ENCODE results near the gene ASPM. TPM values are rescaled to one million over a fixed set of nuclear protein-coding genes. Genes with fewer than 3 reads are reported as not detected.
A peak's percentile ranks its signal among the peaks of the same experiment; 100 is the strongest.
"Not testable (repeated sequence)": the region's sequence is repeated elsewhere in the genome, so short reads cannot be mapped to it uniquely, and the experiment has no call there.

Gene ASPM
- total RNA-seq, 2 donors from 2014 or later, result 0.62 to 0.91 TPM

GRCh38 chr1:197130677-197131304 is 15.7 kb downstream of the ASPM start:
- H3K27ac Mint-ChIP-seq, result no peak overlapping the region
- H3K4me3 Mint-ChIP-seq, result no peak overlapping the region
- H3K36me3 Mint-ChIP-seq (ENCODE audit: low read depth), result no peaks in the 10 kb centered on the region
- peaks cover 1% of the 10 kb centered on the region for H3K4me1 Mint-ChIP-seq
- ATAC-seq (no peak), DNase-seq (no peak)
- no peaks in the 10 kb centered on the region for H3K9me3 ChIP-seq (ENCODE audit: control insufficient read depth, low read length, poor library complexity, severe bottlenecking)
- H3K27me3 Mint-ChIP-seq, result no peaks in the 10 kb centered on the region

GRCh38 chr1:197129698-197130097 is 16.8 kb downstream of the ASPM start:
- Mint-ChIP-seq H3K27me3 (no peaks in the 10 kb centered on the region), H3K4me1 (no peaks in the 10 kb centered on the region), H3K27ac (no peak overlapping the region), H3K4me3 (no peak overlapping the region), H3K36me3 (ENCODE audit: low read depth) (no peaks in the 10 kb centered on the region)
- ATAC-seq, result no peak
- no peaks in the 10 kb centered on the region for H3K9me3 ChIP-seq (ENCODE audit: control insufficient read depth, low read length, poor library complexity, severe bottlenecking)
- DNase-seq, result no peak

GRCh38 chr1:197127246-197127912 is 19.1 kb downstream of the ASPM start:
- H3K27ac Mint-ChIP-seq, result no peak overlapping the region
- ATAC-seq, result no peak

GRCh38 chr1:197126691-197127090 is 19.8 kb downstream of the ASPM start:
- no peak for DNase-seq
- Mint-ChIP-seq H3K4me1 (no peaks in the 10 kb centered on the region), H3K27me3 (no peaks in the 10 kb centered on the region), H3K27ac (no peak overlapping the region), H3K36me3 (ENCODE audit: low read depth) (no peaks in the 10 kb centered on the region), H3K4me3 (no peak overlapping the region)
- H3K9me3 ChIP-seq (ENCODE audit: control insufficient read depth, low read length, poor library complexity, severe bottlenecking), result no peaks in the 10 kb centered on the region
- no peak for ATAC-seq

More at GRCh38 chr1:197127246-197127912, 19.1 kb downstream of the ASPM start:
- no peaks in the 10 kb centered on the region for H3K36me3 Mint-ChIP-seq (ENCODE audit: low read depth)
- no peak for DNase-seq
- no peaks in the 10 kb centered on the region for H3K9me3 ChIP-seq (ENCODE audit: control insufficient read depth, low read length, poor library complexity, severe bottlenecking)
- H3K4me1 Mint-ChIP-seq, result no peaks in the 10 kb centered on the region
- H3K27me3 Mint-ChIP-seq, result no peaks in the 10 kb centered on the region
- no peak overlapping the region for H3K4me3 Mint-ChIP-seq

- DNase-seq (no peak), ATAC-seq (no peak)
- Mint-ChIP-seq H3K36me3 (ENCODE audit: low read depth) (no peaks in the 10 kb centered on the region), H3K4me1 (peaks cover 3% of the 10 kb centered on the region), H3K27ac (no peak overlapping the region), H3K4me3 (no peak overlapping the region), H3K27me3 (no peaks in the 10 kb centered on the region)
- H3K9me3 ChIP-seq (ENCODE audit: control insufficient read depth, low read length, poor library complexity, severe bottlenecking), result no peaks in the 10 kb centered on the region
Measured at GRCh38 chr1:197124376-197124775, 22.1 kb downstream of the ASPM start.

- H3K9me3 ChIP-seq (ENCODE audit: control insufficient read depth, low read length, poor library complexity, severe bottlenecking), result no peaks in the 10 kb centered on the region
- H3K27me3 Mint-ChIP-seq, result no peaks in the 10 kb centered on the region
- H3K36me3 Mint-ChIP-seq (ENCODE audit: low read depth), result no peaks in the 10 kb centered on the region
- ATAC-seq, result no peak
- no peak for DNase-seq
- H3K4me3 Mint-ChIP-seq, result no peak overlapping the region
- no peak overlapping the region for H3K27ac Mint-ChIP-seq
- peaks cover under 1% of the 10 kb centered on the region for H3K4me1 Mint-ChIP-seq
Measured at GRCh38 chr1:197116156-197116555, 30.3 kb downstream of the ASPM start.

GRCh38 chr1:197106869-197107268 is 39.6 kb downstream of the ASPM start:
- no peaks in the 10 kb centered on the region for H3K9me3 ChIP-seq (ENCODE audit: control insufficient read depth, low read length, poor library complexity, severe bottlenecking)
- no peak for ATAC-seq
- no peaks in the 10 kb centered on the region for H3K36me3 Mint-ChIP-seq (ENCODE audit: low read depth)
- H3K4me3 Mint-ChIP-seq, result no peak overlapping the region
- H3K4me1 Mint-ChIP-seq, result peaks cover 13% of the 10 kb centered on the region
- DNase-seq, result no peak
- no peaks in the 10 kb centered on the region for H3K27me3 Mint-ChIP-seq
- no peak overlapping the region for H3K27ac Mint-ChIP-seq

- ATAC-seq (no peak), DNase-seq (no peak)
- no peaks in the 10 kb centered on the region for H3K9me3 ChIP-seq (ENCODE audit: control insufficient read depth, low read length, poor library complexity, severe bottlenecking)
- Mint-ChIP-seq H3K27ac (peak overlapping the region; percentile 54), H3K36me3 (ENCODE audit: low read depth) (no peaks in the 10 kb centered on the region), H3K4me1 (peaks cover 28% of the 10 kb centered on the region), H3K4me3 (no peak overlapping the region), H3K27me3 (no peaks in the 10 kb centered on the region)
Measured at GRCh38 chr1:197103300-197103699, 43.2 kb downstream of the ASPM start.

- no peak for ATAC-seq
- DNase-seq, result no peak
- H3K9me3 ChIP-seq (ENCODE audit: control insufficient read depth, low read length, poor library complexity, severe bottlenecking), result no peaks in the 10 kb centered on the region
- Mint-ChIP-seq H3K36me3 (ENCODE audit: low read depth) (no peaks in the 10 kb centered on the region), H3K27me3 (no peaks in the 10 kb centered on the region), H3K27ac (peak overlapping the region; percentile 54), H3K4me1 (peaks cover 28% of the 10 kb centered on the region), H3K4me3 (peak overlapping the region; percentile 25)
Measured at GRCh38 chr1:197101978-197102377, 44.5 kb downstream of the ASPM start.

- ATAC-seq, result no peak
- DNase-seq, result no peak
- Mint-ChIP-seq H3K4me3 (no peak overlapping the region), H3K36me3 (ENCODE audit: low read depth) (no peaks in the 10 kb centered on the region), H3K4me1 (peaks cover 28% of the 10 kb centered on the region), H3K27ac (peak overlapping the region; percentile 27), H3K27me3 (no peaks in the 10 kb centered on the region)
- no peaks in the 10 kb centered on the region for H3K9me3 ChIP-seq (ENCODE audit: control insufficient read depth, low read length, poor library complexity, severe bottlenecking)
Measured at GRCh38 chr1:197100677-197101076, 45.8 kb downstream of the ASPM start.

- H3K27ac Mint-ChIP-seq, result no peak overlapping the region
- no peak for DNase-seq
Measured at GRCh38 chr1:197099444-197099843, 47.0 kb downstream of the ASPM start.

GRCh38 chr1:197096971-197097370 is 49.5 kb downstream of the ASPM start:
- not testable (repeated sequence) for H3K27ac Mint-ChIP-seq; DNase-seq; H3K27me3 Mint-ChIP-seq; H3K4me3 Mint-ChIP-seq; H3K36me3 Mint-ChIP-seq (ENCODE audit: low read depth); ATAC-seq; H3K9me3 ChIP-seq (ENCODE audit: control insufficient read depth, low read length, poor library complexity, severe bottlenecking)
- H3K4me1 Mint-ChIP-seq, result peaks cover 17% of the 10 kb centered on the region

More at GRCh38 chr1:197099444-197099843, 47.0 kb downstream of the ASPM start:
- ATAC-seq, result no peak
- H3K9me3 ChIP-seq (ENCODE audit: control insufficient read depth, low read length, poor library complexity, severe bottlenecking), result no peaks in the 10 kb centered on the region
- Mint-ChIP-seq H3K4me3 (no peak overlapping the region), H3K4me1 (peaks cover 28% of the 10 kb centered on the region), H3K27me3 (no peaks in the 10 kb centered on the region), H3K36me3 (ENCODE audit: low read depth) (no peaks in the 10 kb centered on the region)

GRCh38 chr1:197096137-197096536 is 50.3 kb downstream of the ASPM start:
- DNase-seq, result no peak
- Mint-ChIP-seq H3K27me3 (no peaks in the 10 kb centered on the region), H3K36me3 (ENCODE audit: low read depth) (no peaks in the 10 kb centered on the region), H3K27ac (no peak overlapping the region), H3K4me1 (peaks cover 10% of the 10 kb centered on the region), H3K4me3 (no peak overlapping the region)
- H3K9me3 ChIP-seq (ENCODE audit: control insufficient read depth, low read length, poor library complexity, severe bottlenecking), result no peaks in the 10 kb centered on the region
- no peak for ATAC-seq
